ENCODE measurements around the gene ZFP36.

Gene ZFP36

GRCh38 chr19:39415111-39416046 is 8.7 kb downstream of the ZFP36 start:
- DNase-seq: no peak

- DNase-seq: no peak
Measured at GRCh38 chr19:39416152-39417120, 9.8 kb downstream of the ZFP36 start.

- DNase-seq: no peak
Measured at GRCh38 chr19:39417463-39418181, 11.0 kb downstream of the ZFP36 start.

- DNase-seq: no peak
Measured at GRCh38 chr19:39419003-39419402, 12.4 kb downstream of the ZFP36 start.

GRCh38 chr19:39420769-39421168 is 14.1 kb downstream of the ZFP36 start:
- no peak for DNase-seq

DNA sequence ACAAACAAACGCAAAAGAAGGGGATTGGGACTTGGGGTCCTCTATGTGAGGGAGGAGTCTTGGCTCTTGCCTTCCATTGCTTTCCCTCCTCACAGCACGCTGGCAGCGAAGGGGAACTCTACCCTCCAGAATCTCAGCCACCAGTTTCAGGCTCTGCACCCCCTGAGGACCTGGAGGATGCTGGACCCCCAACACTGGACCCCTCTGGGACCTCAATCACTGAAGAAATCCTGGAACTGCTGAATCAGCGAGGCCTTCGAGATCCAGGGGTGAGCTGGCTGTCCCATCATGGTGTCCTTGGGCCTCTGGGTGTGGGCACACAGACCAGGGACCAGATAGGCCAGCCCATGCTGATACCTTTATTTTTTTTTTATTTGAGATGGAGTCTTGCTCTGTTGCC is 15.4 kb downstream of the ZFP36 start:
- no peak for DNase-seq

- no peak for DNase-seq
Measured at GRCh38 chr19:39423258-39424086, 16.8 kb downstream of the ZFP36 start.

- no peak for DNase-seq
Measured at GRCh38 chr19:39424934-39425333, 18.3 kb downstream of the ZFP36 start.

DNA sequence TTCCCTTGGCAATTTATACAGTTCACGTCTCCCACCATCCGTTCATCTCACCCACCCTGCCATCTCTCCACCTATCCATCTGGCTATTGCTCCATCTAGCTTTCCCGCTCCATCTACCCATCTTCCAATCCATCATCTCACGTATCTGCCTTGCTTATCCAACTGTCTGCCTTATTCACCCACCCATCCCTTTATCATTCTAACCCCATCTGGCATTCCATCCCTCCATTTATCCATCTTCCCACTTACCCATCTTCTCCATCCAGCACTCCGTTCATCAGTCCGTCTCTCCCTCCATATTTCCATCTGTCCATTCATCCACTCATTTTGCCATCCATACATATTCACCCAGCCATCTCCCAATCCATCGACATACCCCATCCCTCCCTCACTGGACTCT is 19.1 kb downstream of the ZFP36 start:
- DNase-seq: no peak

GRCh38 chr19:39426170-39426569 is 19.5 kb downstream of the ZFP36 start:
- DNase-seq: no peak

GRCh38 chr19:39427707-39428106 is 21.1 kb downstream of the ZFP36 start:
- no peak for DNase-seq

DNA sequence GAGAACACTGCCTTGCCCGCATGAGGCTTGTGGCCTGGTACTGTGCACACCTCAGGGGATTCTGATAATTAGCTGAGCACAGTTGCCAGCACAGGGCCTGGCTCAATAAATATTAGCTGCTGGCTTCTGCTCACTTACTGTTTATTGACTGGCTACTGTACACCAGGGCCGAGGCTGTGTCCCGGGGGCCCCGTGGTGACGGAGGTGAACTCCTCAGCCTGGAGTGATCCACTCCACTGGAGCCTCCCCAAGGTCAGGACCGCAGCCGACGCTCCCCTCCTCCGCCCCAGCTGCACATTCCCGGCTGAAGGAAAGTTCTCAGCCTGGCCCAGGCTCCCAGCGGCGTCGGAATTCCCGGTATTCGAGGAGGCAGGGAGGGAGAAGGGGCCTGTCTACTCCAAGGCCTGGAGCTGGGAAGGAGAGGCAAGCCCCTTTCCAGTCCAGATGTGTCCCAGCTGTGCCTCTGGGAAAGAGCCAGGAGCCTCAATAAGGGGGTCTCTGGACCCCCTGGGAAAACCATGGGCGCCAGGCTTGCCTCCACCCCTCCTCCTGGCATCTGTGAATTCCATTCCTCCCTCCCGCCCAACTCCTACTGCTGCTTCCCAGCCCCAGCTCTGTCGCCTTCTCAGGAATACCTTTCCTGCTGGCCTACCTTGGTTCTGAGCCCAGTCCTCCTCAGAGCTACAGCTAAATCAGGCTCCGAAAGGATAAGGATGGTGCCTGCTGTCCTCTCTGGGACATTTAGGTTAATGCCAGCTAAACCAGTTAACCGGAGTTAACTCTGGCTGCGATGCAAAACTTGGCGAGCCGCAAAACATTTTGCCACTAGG is 21.9 kb downstream of the ZFP36 start:
- DNase-seq: no peak

DNA sequence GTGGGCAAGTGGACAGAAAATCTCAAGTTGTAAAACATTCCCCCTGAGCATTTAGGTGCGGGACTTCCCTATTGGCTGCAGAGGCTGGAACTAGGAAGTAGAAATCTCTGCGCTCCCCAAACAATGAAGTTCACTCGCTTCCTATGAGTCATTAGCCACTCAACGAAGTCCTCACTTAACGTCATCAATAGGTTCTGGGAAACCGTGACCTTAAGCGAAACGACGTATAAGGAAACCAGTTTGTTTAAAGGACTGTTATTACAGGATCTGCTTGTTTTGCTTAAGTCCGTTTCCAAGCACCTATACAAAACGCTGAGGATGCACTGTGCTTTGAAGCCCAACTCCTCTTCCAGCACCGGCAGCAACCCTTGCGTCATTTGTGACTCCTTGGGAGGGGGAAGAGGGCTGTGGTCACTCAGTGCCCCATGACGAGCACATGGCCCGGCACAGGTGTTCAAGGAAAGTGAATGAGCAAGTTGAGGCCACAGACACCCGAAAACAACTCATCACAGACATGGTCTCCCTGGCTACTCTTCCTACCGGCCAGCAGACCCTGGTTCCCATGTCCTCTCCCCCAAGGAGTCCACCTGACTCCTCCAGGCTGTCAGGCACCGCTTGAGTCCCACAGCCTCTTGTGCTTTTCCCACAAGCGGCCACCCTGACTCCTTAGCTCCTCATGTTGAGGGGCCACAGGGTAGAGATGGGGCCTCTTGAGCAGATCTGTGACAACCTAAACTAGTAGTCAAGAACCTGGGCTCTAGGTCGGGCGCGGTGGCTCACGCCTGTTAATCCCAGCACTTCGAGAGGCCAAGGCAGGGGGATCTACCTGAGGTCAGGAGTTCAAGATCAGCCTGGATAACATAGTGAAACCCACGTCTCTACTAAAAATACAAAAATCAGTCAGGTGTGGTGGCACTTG is 24.3 kb downstream of the ZFP36 start:
- no peak for DNase-seq

- DNase-seq: no peak
Measured at GRCh38 chr19:39432677-39433025, 26.0 kb downstream of the ZFP36 start.

- no peak for DNase-seq
Measured at GRCh38 chr19:39433480-39434079, 26.9 kb downstream of the ZFP36 start.

GRCh38 chr19:39434123-39435076 is 27.8 kb downstream of the ZFP36 start:
- DNase-seq: no peak
